ENCODE measurements around the gene OTOG. TPM values are rescaled to one million over a fixed set of nuclear protein-coding genes. Genes with fewer than 3 reads are reported as not detected.

Gene OTOG
- total and polyA plus RNA-seq, 2 donors (not counting 1 experiment from before 2014, with no cell fraction given), result not detected

GRCh38 chr11:17581732-17582053 lies 34.6 kb downstream of the OTOG start:
- H3K4me3 ChIP-seq (ENCODE audit: control extremely low read depth in 1 of 5, extremely low read depth in 1 of 5, insufficient read depth in 1 of 5, low read depth in 2 of 5, low read length in 4 of 5), result no peak overlapping the region
- WGBS (ENCODE audit: insufficient coverage), result 100% methylated on average over 1 of the region's 4 CpGs
- Mint-ChIP-seq H3K27ac (no peak overlapping the region), H3K4me3 (no peak overlapping the region), H3K27me3 (no peaks in the 10 kb centered on the region), H3K9me3 (ENCODE audit: insufficient read depth) (peaks cover 2% of the 10 kb centered on the region), H3K4me1 (no peaks in the 10 kb centered on the region)
- H4K20me1 ChIP-seq (ENCODE audit: control insufficient read depth, insufficient read depth, low read length, poor library complexity, severe bottlenecking), result no peaks in the 10 kb centered on the region
- ATAC-seq (ENCODE audit: low read depth) (no peak), DNase-seq (no peak)
- H3K79me2 ChIP-seq (ENCODE audit: control insufficient read depth, insufficient read depth, low read length), result no peaks in the 10 kb centered on the region
- intact Hi-C loops (cut with micrococcal nuclease), result no loop called here
- no peak overlapping the region for H2AFZ ChIP-seq (ENCODE audit: insufficient read depth, low read depth, low read length, poor library complexity, severe bottlenecking)
- no peaks in the 10 kb centered on the region for H3K4me1 ChIP-seq (ENCODE audit: control insufficient read depth in 2 of 2, insufficient read depth in 2 of 2, low read length in 2 of 2)
- H3K27me3 ChIP-seq (replicated peaks in 1 of 4; ENCODE audit: control extremely low read depth in 1 of 4, control insufficient read depth in 3 of 4, insufficient read depth in 4 of 4, low read length in 3 of 4), result no peaks in the 10 kb centered on the region
- no peak overlapping the region for H3K9ac ChIP-seq (ENCODE audit: low read length)
- H3K4me2 ChIP-seq (replicated peaks; ENCODE audit: low read depth, low read length, poor library complexity, severe bottlenecking), result no peak overlapping the region
- TF ChIP-seq EZH2 (IDR thresholded peaks at IDR 0.05; ENCODE audit: borderline replicate concordance, insufficient read depth, low read depth, low read length, poor library complexity, severe bottlenecking) (no peak), CTCF (IDR thresholded peaks at IDR 0.05) (no peak)
- no peak overlapping the region for H3K27ac ChIP-seq (ENCODE audit: low read length in 2 of 2)
- ChIA-PET CTCF (no interaction called here), POLR2A (no interaction called here)
- H3K9me3 ChIP-seq (ENCODE audit: control extremely low read depth in 1 of 3, control insufficient read depth in 2 of 3, insufficient read depth in 1 of 3, low read length in 2 of 3), result peaks cover 0 to 1% (median 0%) of the 10 kb centered on the region in 3 donors
- no peaks in the 10 kb centered on the region for H3K36me3 ChIP-seq (replicated peaks in 1 of 2; ENCODE audit: control extremely low read depth in 1 of 2, control insufficient read depth in 1 of 2, extremely low read depth in 1 of 2, insufficient read depth in 2 of 2, low read length in 1 of 2)

GRCh38 chr11:17585911-17586695 lies 39.0 kb downstream of the OTOG start:
- ChIA-PET CTCF (no interaction called here), POLR2A (no interaction called here)
- H3K4me3 Mint-ChIP-seq, result no peak overlapping the region
- no peaks in the 10 kb centered on the region for H3K27me3 ChIP-seq (replicated peaks in 1 of 4; ENCODE audit: control extremely low read depth in 1 of 4, control insufficient read depth in 3 of 4, insufficient read depth in 4 of 4, low read length in 3 of 4)
- peaks cover 2% of the 10 kb centered on the region for H3K9me3 Mint-ChIP-seq (ENCODE audit: insufficient read depth)
- ATAC-seq (ENCODE audit: low read depth), result no peak
- no peaks in the 10 kb centered on the region for H4K20me1 ChIP-seq (ENCODE audit: control insufficient read depth, insufficient read depth, low read length, poor library complexity, severe bottlenecking)
- H3K9me3 ChIP-seq (ENCODE audit: control extremely low read depth in 1 of 3, control insufficient read depth in 2 of 3, insufficient read depth in 1 of 3, low read length in 2 of 3), result peaks cover 0 to 1% (median 0%) of the 10 kb centered on the region in 3 donors
- H3K4me1 Mint-ChIP-seq, result no peaks in the 10 kb centered on the region
- DNase-seq, result no peak
- H3K4me1 ChIP-seq (ENCODE audit: control insufficient read depth in 2 of 2, insufficient read depth in 2 of 2, low read length in 2 of 2), result no peaks in the 10 kb centered on the region
- H3K27ac ChIP-seq (ENCODE audit: low read length in 2 of 2), result no peak overlapping the region
- no peak for TF ChIP-seq EZH2 (IDR thresholded peaks at IDR 0.05; ENCODE audit: borderline replicate concordance, insufficient read depth, low read depth, low read length, poor library complexity, severe bottlenecking)
- no peak for TF ChIP-seq CTCF (IDR thresholded peaks at IDR 0.05)
- H2AFZ ChIP-seq (ENCODE audit: insufficient read depth, low read depth, low read length, poor library complexity, severe bottlenecking), result no peak overlapping the region
- intact Hi-C loops (cut with micrococcal nuclease), result no loop called here
- H3K79me2 ChIP-seq (ENCODE audit: control insufficient read depth, insufficient read depth, low read length), result no peaks in the 10 kb centered on the region
- no peak overlapping the region for H3K4me2 ChIP-seq (replicated peaks; ENCODE audit: low read depth, low read length, poor library complexity, severe bottlenecking)
- H3K9ac ChIP-seq (ENCODE audit: low read length), result no peak overlapping the region
- H3K27ac Mint-ChIP-seq, result no peak overlapping the region
- H3K4me3 ChIP-seq (ENCODE audit: control extremely low read depth in 1 of 5, extremely low read depth in 1 of 5, insufficient read depth in 1 of 5, low read depth in 2 of 5, low read length in 4 of 5), result no peak overlapping the region
- H3K27me3 Mint-ChIP-seq, result no peaks in the 10 kb centered on the region
- no peaks in the 10 kb centered on the region for H3K36me3 ChIP-seq (replicated peaks in 1 of 2; ENCODE audit: control extremely low read depth in 1 of 2, control insufficient read depth in 1 of 2, extremely low read depth in 1 of 2, insufficient read depth in 2 of 2, low read length in 1 of 2)
- WGBS (ENCODE audit: insufficient coverage), result 84% methylated on average over 5 of the region's 6 CpGs
